Measurements from ENCODE around the gene PDE2A. TPM values are rescaled to one million over a fixed set of nuclear protein-coding genes. Genes with fewer than 3 reads are reported as not detected.

Gene PDE2A
- total RNA-seq, 1 experiment from 2014 or later, result 3.7 TPM

GRCh38 chr11:72613450-72613849, 60.8 kb downstream of the PDE2A start:
- ChIA-PET CTCF (interaction anchor here (0.8 kb wide), 1 partner anchor 143 kb away, joined by 3 read pairs; no protein-coding TSS in a partner anchor), POLR2A (no interaction called here)
- TF ChIP-seq FOXJ3 (CRISPR knock-in tag; IDR thresholded peaks at IDR 0.05; ENCODE audit: borderline replicate concordance) (no peak), FOXP1 (CRISPR knock-in tag; IDR thresholded peaks at IDR 0.05; ENCODE audit: borderline replicate concordance) (no peak), SP1 (CRISPR knock-in tag; conservative IDR thresholded peaks at IDR 0.05) (no peak), TEAD4 (CRISPR knock-in tag; IDR thresholded peaks at IDR 0.05) (no peak), PRRX2 (CRISPR knock-in tag; IDR thresholded peaks at IDR 0.05) (no peak), JUN (CRISPR knock-in tag; IDR thresholded peaks at IDR 0.05) (no peak), NR3C1 (CRISPR knock-in tag; conservative IDR thresholded peaks at IDR 0.05; ENCODE audit: low read depth) (no peak), ATF3 (CRISPR knock-in tag; conservative IDR thresholded peaks at IDR 0.05) (no peak), MXD4 (CRISPR knock-in tag; IDR thresholded peaks at IDR 0.05; ENCODE audit: borderline replicate concordance) (no peak), RELA (CRISPR knock-in tag; IDR thresholded peaks at IDR 0.05; ENCODE audit: borderline replicate concordance) (no peak), HMGA2 (CRISPR knock-in tag; IDR thresholded peaks at IDR 0.05) (no peak), ETV6 (CRISPR knock-in tag; IDR thresholded peaks at IDR 0.05) (no peak), CREB1 (CRISPR knock-in tag; IDR thresholded peaks at IDR 0.05) (no peak), MAX (CRISPR knock-in tag; IDR thresholded peaks at IDR 0.05) (no peak), ATF2 (CRISPR knock-in tag; IDR thresholded peaks at IDR 0.05; ENCODE audit: borderline replicate concordance, low read depth) (no peak), ZNF219 (CRISPR knock-in tag; IDR thresholded peaks at IDR 0.05; ENCODE audit: borderline replicate concordance) (no peak), ZNF317 (CRISPR knock-in tag; IDR thresholded peaks at IDR 0.05; ENCODE audit: borderline replicate concordance, low read depth) (no peak), NR2C2 (CRISPR knock-in tag; IDR thresholded peaks at IDR 0.05) (no peak), ZNF138 (CRISPR knock-in tag; conservative IDR thresholded peaks at IDR 0.05) (no peak), ARID4B (CRISPR knock-in tag; IDR thresholded peaks at IDR 0.05; ENCODE audit: borderline replicate concordance) (no peak)
- H3K4me3 Mint-ChIP-seq, result no peak overlapping the region
- H3K9me3 Mint-ChIP-seq, result no peaks in the 10 kb centered on the region
- no peaks in the 10 kb centered on the region for H3K36me3 Mint-ChIP-seq
- H3K27ac Mint-ChIP-seq, result no peak overlapping the region
- ATAC-seq (no peak), DNase-seq (ENCODE audit: low spot score) (no peak)
- peaks cover 7% of the 10 kb centered on the region for H3K27me3 Mint-ChIP-seq (ENCODE audit: low read depth)
- H3K4me1 Mint-ChIP-seq, result peaks cover 9% of the 10 kb centered on the region

GRCh38 chr11:72609476-72609875, 64.7 kb downstream of the PDE2A start:
- H3K36me3 Mint-ChIP-seq, result no peaks in the 10 kb centered on the region
- CTCF ChIA-PET, result interaction anchor here (0.8 to 6.7 kb wide), 20 partner anchors 8 to 138 kb away, joined by 3 to 73 read pairs (median 6); no protein-coding TSS in a partner anchor
- TF ChIP-seq ZNF416 (CRISPR knock-in tag; IDR thresholded peaks at IDR 0.05) (no peak), TEAD4 (CRISPR knock-in tag; IDR thresholded peaks at IDR 0.05) (no peak), ATF1 (CRISPR knock-in tag; IDR thresholded peaks at IDR 0.05) (no peak), FOXP1 (CRISPR knock-in tag; IDR thresholded peaks at IDR 0.05; ENCODE audit: borderline replicate concordance) (no peak), ZNF281 (CRISPR knock-in tag; IDR thresholded peaks at IDR 0.05) (no peak), CDX4 (CRISPR knock-in tag; IDR thresholded peaks at IDR 0.05; ENCODE audit: borderline replicate concordance) (no peak), ERG (CRISPR knock-in tag; IDR thresholded peaks at IDR 0.05) (no peak)

More at GRCh38 chr11:72609476-72609875, 64.7 kb downstream of the PDE2A start:
- no peak overlapping the region for H3K4me3 Mint-ChIP-seq
- POLR2A ChIA-PET, result no interaction called here
- DNase-seq (ENCODE audit: low spot score), result no peak
- no peak overlapping the region for H3K27ac Mint-ChIP-seq
- H3K9me3 Mint-ChIP-seq, result no peaks in the 10 kb centered on the region
- H3K4me1 Mint-ChIP-seq, result no peaks in the 10 kb centered on the region
- ATAC-seq, result no peak
- H3K27me3 Mint-ChIP-seq (ENCODE audit: low read depth), result peaks cover 6% of the 10 kb centered on the region

Data from WTC11 (cell line).